Loucy (cell line): ENCODE data around the gene LKAAEAR1.

ENCODE experiments used
- H2AFZ ChIP-seq: fragments of 200-600 bp; sonication (generic); 2 replicates; pipeline ENCODE4 v1.6.0; 2016; ENCODE audit warnings: antibody characterized with exemption, mild to moderate bottlenecking, low read length, moderate library complexity
- H3F3A ChIP-seq: fragments of 200-600 bp; 2 replicates; pipeline ENCODE4 v1.6.0; 2016; ENCODE audit warnings: antibody characterized with exemption, low read depth, mild to moderate bottlenecking
- H3K27me3 ChIP-seq: fragments of 200-600 bp; sonication (generic); 2 replicates; pipeline ENCODE4 v1.6.1; 2014; ENCODE audit warnings: low read length, mild to moderate bottlenecking; ENCODE audit not compliant: insufficient read depth, poor library complexity, severe bottlenecking
- H3K36me3 ChIP-seq: fragments of 200-600 bp; sonication (generic); 2 replicates; pipeline ENCODE4 v1.6.1; 2016; ENCODE audit warnings: low read length; ENCODE audit not compliant: insufficient read depth
- H3K4me1 ChIP-seq: fragments of 200-600 bp; sonication (generic); 2 replicates; pipeline ENCODE4 v1.5.1; 2014; ENCODE audit warnings: low read length, mild to moderate bottlenecking; ENCODE audit not compliant: insufficient read depth, poor library complexity, severe bottlenecking
- H3K4me2 ChIP-seq: fragments of 200-600 bp; sonication (generic); 2 replicates; pipeline ENCODE4 v1.6.0; 2014; ENCODE audit warnings: antibody characterized with exemption, low read length, low read depth, mild to moderate bottlenecking; ENCODE audit not compliant: poor library complexity, severe bottlenecking
- H3K4me3 ChIP-seq: fragments of 200-600 bp; sonication (generic); 2 replicates; pipeline ENCODE4 v1.5.1; 2014; ENCODE audit warnings: low read length, mild to moderate bottlenecking, mixed read lengths; ENCODE audit not compliant: poor library complexity, severe bottlenecking
- H3K79me2 ChIP-seq: fragments of 200-600 bp; sonication (generic); 2 replicates; pipeline ENCODE4 v1.6.1; 2014; ENCODE audit warnings: low read length; ENCODE audit not compliant: insufficient read depth
- H3K9ac ChIP-seq: fragments of 200-600 bp; sonication (generic); 2 replicates; pipeline ENCODE4 v1.6.0; 2014; ENCODE audit warnings: mild to moderate bottlenecking, low read depth, low read length, moderate library complexity; ENCODE audit not compliant: poor library complexity, severe bottlenecking
- H3K9me2 ChIP-seq: fragments of 200-600 bp; sonication (generic); replicated peaks from 2 replicates; pipeline ENCODE4 v1.6.1; 2016; ENCODE audit warnings: low read depth, low read length, mixed read lengths
- H3K9me3 ChIP-seq: fragments of 200-600 bp; sonication (generic); 2 replicates; pipeline ENCODE4 v1.6.1; 2014; ENCODE audit warnings: mild to moderate bottlenecking, antibody characterized with exemption, low read length, low read depth; ENCODE audit not compliant: insufficient read depth
- H4K20me1 ChIP-seq: fragments of 200-600 bp; sonication (generic); 2 replicates; pipeline ENCODE4 v1.6.0; 2014; ENCODE audit warnings: antibody characterized with exemption, low read length, mild to moderate bottlenecking; ENCODE audit not compliant: insufficient read depth, poor library complexity, severe bottlenecking
- EZH2phosphoT487 ChIP-seq: fragments of 200-600 bp; IDR thresholded peaks from 2 replicates; pipeline ENCODE4 v1.6.1; 2018; ENCODE audit warnings: antibody characterized with exemption, mild to moderate bottlenecking, moderate library complexity, borderline replicate concordance
- TF ChIP-seq, protein P1 (sequence below): fragments of 200-600 bp; sonication (generic); conservative IDR thresholded peaks from 2 replicates; pipeline ENCODE4 v1.5.1; 2014; ENCODE audit warnings: mild to moderate bottlenecking, antibody characterized with exemption, low read length

Gene LKAAEAR1

GRCh38 chr20:64112691-64113443 lies 28.7 kb upstream of the LKAAEAR1 start:
- Histone ChIP-seq H4K20me1 (no peaks in the 10 kb centered on the region), H3K4me3 (no peak overlapping the region), H3K9me2 (no peaks in the 10 kb centered on the region), H3K9me3 (no peaks in the 10 kb centered on the region), H3K36me3 (no peaks in the 10 kb centered on the region), H3K4me1 (peaks cover 3% of the 10 kb centered on the region), H3K9ac (no peak overlapping the region), H3K27me3 (no peaks in the 10 kb centered on the region), H3K4me2 (no peak overlapping the region), H3K79me2 (no peaks in the 10 kb centered on the region), H2AFZ (no peak overlapping the region), H3F3A (no peaks in the 10 kb centered on the region)
- no peak for TF ChIP-seq EZH2phosphoT487
- TF ChIP-seq, protein P1, sequence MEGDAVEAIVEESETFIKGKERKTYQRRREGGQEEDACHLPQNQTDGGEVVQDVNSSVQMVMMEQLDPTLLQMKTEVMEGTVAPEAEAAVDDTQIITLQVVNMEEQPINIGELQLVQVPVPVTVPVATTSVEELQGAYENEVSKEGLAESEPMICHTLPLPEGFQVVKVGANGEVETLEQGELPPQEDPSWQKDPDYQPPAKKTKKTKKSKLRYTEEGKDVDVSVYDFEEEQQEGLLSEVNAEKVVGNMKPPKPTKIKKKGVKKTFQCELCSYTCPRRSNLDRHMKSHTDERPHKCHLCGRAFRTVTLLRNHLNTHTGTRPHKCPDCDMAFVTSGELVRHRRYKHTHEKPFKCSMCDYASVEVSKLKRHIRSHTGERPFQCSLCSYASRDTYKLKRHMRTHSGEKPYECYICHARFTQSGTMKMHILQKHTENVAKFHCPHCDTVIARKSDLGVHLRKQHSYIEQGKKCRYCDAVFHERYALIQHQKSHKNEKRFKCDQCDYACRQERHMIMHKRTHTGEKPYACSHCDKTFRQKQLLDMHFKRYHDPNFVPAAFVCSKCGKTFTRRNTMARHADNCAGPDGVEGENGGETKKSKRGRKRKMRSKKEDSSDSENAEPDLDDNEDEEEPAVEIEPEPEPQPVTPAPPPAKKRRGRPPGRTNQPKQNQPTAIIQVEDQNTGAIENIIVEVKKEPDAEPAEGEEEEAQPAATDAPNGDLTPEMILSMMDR: no peak

GRCh38 chr20:64111841-64112641 lies 27.8 kb upstream of the LKAAEAR1 start:
- Histone ChIP-seq H3K9ac (no peak overlapping the region), H3K27me3 (no peaks in the 10 kb centered on the region), H4K20me1 (no peaks in the 10 kb centered on the region), H3K4me2 (no peak overlapping the region), H3K4me1 (peaks cover 3% of the 10 kb centered on the region), H2AFZ (no peak overlapping the region), H3K79me2 (no peaks in the 10 kb centered on the region), H3K36me3 (no peaks in the 10 kb centered on the region), H3F3A (no peaks in the 10 kb centered on the region), H3K4me3 (no peak overlapping the region), H3K9me2 (no peaks in the 10 kb centered on the region), H3K9me3 (no peaks in the 10 kb centered on the region)
- TF ChIP-seq, protein P1: no peak
- no peak for TF ChIP-seq EZH2phosphoT487

- no peak overlapping the region for H3K4me3 ChIP-seq
- no peaks in the 10 kb centered on the region for H3K27me3 ChIP-seq
- no peaks in the 10 kb centered on the region for H4K20me1 ChIP-seq
- H3F3A ChIP-seq: no peaks in the 10 kb centered on the region
- H3K9ac ChIP-seq: no peak overlapping the region
- H3K9me3 ChIP-seq: no peaks in the 10 kb centered on the region
- H3K9me2 ChIP-seq: no peaks in the 10 kb centered on the region
- H3K4me2 ChIP-seq: no peak overlapping the region
- no peaks in the 10 kb centered on the region for H3K79me2 ChIP-seq
- peaks cover 3% of the 10 kb centered on the region for H3K4me1 ChIP-seq
- TF ChIP-seq, protein P1: no peak
- no peak for TF ChIP-seq EZH2phosphoT487
- H2AFZ ChIP-seq: no peak overlapping the region
- H3K36me3 ChIP-seq: no peaks in the 10 kb centered on the region
Observed at GRCh38 chr20:64110411-64111068, 26.3 kb upstream of the LKAAEAR1 start.
